ENCODE measurements around the gene OLFML3.

- TF ChIP-seq CTCF (IDR thresholded peaks at IDR 0.05; ENCODE audit: low read depth, low read length) (no peak), EZH2phosphoT487 (IDR thresholded peaks at IDR 0.05; ENCODE audit: low read depth) (no peak)
Observed at GRCh38 chr1:113950908-113951307, 28.4 kb upstream of the OLFML3 start.

All from OCI-LY3 (cell line).